ENCODE data around the gene FOXK1.
A peak's percentile ranks its signal among the peaks of the same experiment; 100 is the strongest.

The FOXK1 gene

GRCh38 chr7:4762121-4763055 lies 80.3 kb downstream of the FOXK1 start:
- no peak overlapping the region for H3K9ac ChIP-seq (ENCODE audit: low read depth, low read length)
- H3K9me3 ChIP-seq (ENCODE audit: control insufficient read depth, insufficient read depth, low read length): no peaks in the 10 kb centered on the region
- H3K4me1 ChIP-seq (ENCODE audit: insufficient read depth, low read length): no peaks in the 10 kb centered on the region
- H3K36me3 ChIP-seq (ENCODE audit: insufficient read depth, low read length): no peaks in the 10 kb centered on the region

- Histone ChIP-seq H3K9ac (ENCODE audit: low read depth, low read length) (no peak overlapping the region), H3K36me3 (ENCODE audit: insufficient read depth, low read length) (no peaks in the 10 kb centered on the region), H3K4me1 (ENCODE audit: insufficient read depth, low read length) (no peaks in the 10 kb centered on the region)
These were observed 81.1 kb downstream of the FOXK1 start for GRCh38 chr7:4763091-4763793.

GRCh38 chr7:4763794-4764185 lies 81.7 kb downstream of the FOXK1 start:
- no peaks in the 10 kb centered on the region for H3K9me3 ChIP-seq (ENCODE audit: control insufficient read depth, insufficient read depth, low read length)
- no peaks in the 10 kb centered on the region; the same call in 1 of the 2 replicates for H3K36me3 ChIP-seq (ENCODE audit: insufficient read depth, low read length)
- no peaks in the 10 kb centered on the region for H3K4me1 ChIP-seq (ENCODE audit: insufficient read depth, low read length)
- no peak overlapping the region for H3K9ac ChIP-seq (ENCODE audit: low read depth, low read length)

More at GRCh38 chr7:4763091-4763793, 81.1 kb downstream of the FOXK1 start:
- H3K9me3 ChIP-seq (ENCODE audit: control insufficient read depth, insufficient read depth, low read length): no peaks in the 10 kb centered on the region

GRCh38 chr7:4764402-4765007 lies 82.4 kb downstream of the FOXK1 start:
- Histone ChIP-seq H3K4me1 (ENCODE audit: insufficient read depth, low read length) (no peaks in the 10 kb centered on the region), H3K36me3 (ENCODE audit: insufficient read depth, low read length) (no peaks in the 10 kb centered on the region; the same call in 1 of the 2 replicates), H3K9me3 (ENCODE audit: control insufficient read depth, insufficient read depth, low read length) (no peaks in the 10 kb centered on the region), H3K9ac (ENCODE audit: low read depth, low read length) (no peak overlapping the region)

- Histone ChIP-seq H3K4me1 (ENCODE audit: insufficient read depth, low read length) (no peaks in the 10 kb centered on the region), H3K36me3 (ENCODE audit: insufficient read depth, low read length) (no peaks in the 10 kb centered on the region; the same call in 1 of the 2 replicates), H3K9me3 (ENCODE audit: control insufficient read depth, insufficient read depth, low read length) (no peaks in the 10 kb centered on the region), H3K9ac (ENCODE audit: low read depth, low read length) (no peak overlapping the region)
These were observed 83.8 kb downstream of the FOXK1 start for GRCh38 chr7:4765776-4766490.

- Histone ChIP-seq H3K9ac (ENCODE audit: low read depth, low read length) (no peak overlapping the region), H3K36me3 (ENCODE audit: insufficient read depth, low read length) (no peaks in the 10 kb centered on the region; the same call in 1 of the 2 replicates), H3K4me1 (ENCODE audit: insufficient read depth, low read length) (no peaks in the 10 kb centered on the region), H3K9me3 (ENCODE audit: control insufficient read depth, insufficient read depth, low read length) (no peaks in the 10 kb centered on the region)
These were observed 84.8 kb downstream of the FOXK1 start for GRCh38 chr7:4766666-4767519.

GRCh38 chr7:4768597-4769569 lies 86.8 kb downstream of the FOXK1 start:
- no peaks in the 10 kb centered on the region; the same call in 1 of the 2 replicates for H3K36me3 ChIP-seq (ENCODE audit: insufficient read depth, low read length)
- no peak overlapping the region for H3K9ac ChIP-seq (ENCODE audit: low read depth, low read length)
- no peaks in the 10 kb centered on the region for H3K9me3 ChIP-seq (ENCODE audit: control insufficient read depth, insufficient read depth, low read length)
- no peaks in the 10 kb centered on the region for H3K4me1 ChIP-seq (ENCODE audit: insufficient read depth, low read length)

- Histone ChIP-seq H3K4me1 (ENCODE audit: insufficient read depth, low read length) (0 out of 2 replicates have a peak, but pooled peaks cover 3% of the 10 kb centered on the region), H3K9me3 (ENCODE audit: control insufficient read depth, insufficient read depth, low read length) (no peaks in the 10 kb centered on the region), H3K36me3 (ENCODE audit: insufficient read depth, low read length) (no peaks in the 10 kb centered on the region; the same call in 1 of the 2 replicates), H3K9ac (ENCODE audit: low read depth, low read length) (no peak overlapping the region)
These were observed 87.7 kb downstream of the FOXK1 start for GRCh38 chr7:4769761-4770160.

- Histone ChIP-seq H3K9me3 (ENCODE audit: control insufficient read depth, insufficient read depth, low read length) (no peaks in the 10 kb centered on the region), H3K9ac (ENCODE audit: low read depth, low read length) (no peak overlapping the region), H3K36me3 (ENCODE audit: insufficient read depth, low read length) (no peaks in the 10 kb centered on the region; the same call in 1 of the 2 replicates), H3K4me1 (ENCODE audit: insufficient read depth, low read length) (0 out of 2 replicates have a peak, but pooled peaks cover 3% of the 10 kb centered on the region)
These were observed 88.8 kb downstream of the FOXK1 start for GRCh38 chr7:4770886-4771285.

- H3K4me1 ChIP-seq (ENCODE audit: insufficient read depth, low read length): peaks cover 3% of the 10 kb centered on the region; the same call in 1 of the 2 replicates
- no peaks in the 10 kb centered on the region; the same call in 1 of the 2 replicates for H3K36me3 ChIP-seq (ENCODE audit: insufficient read depth, low read length)
- H3K9me3 ChIP-seq (ENCODE audit: control insufficient read depth, insufficient read depth, low read length): no peaks in the 10 kb centered on the region
- no peak overlapping the region for H3K9ac ChIP-seq (ENCODE audit: low read depth, low read length)
These were observed 89.6 kb downstream of the FOXK1 start for GRCh38 chr7:4771737-4772136.

GRCh38 chr7:4772306-4772705 lies 90.2 kb downstream of the FOXK1 start:
- Histone ChIP-seq H3K9ac (ENCODE audit: low read depth, low read length) (no peak overlapping the region), H3K9me3 (ENCODE audit: control insufficient read depth, insufficient read depth, low read length) (no peaks in the 10 kb centered on the region), H3K36me3 (ENCODE audit: insufficient read depth, low read length) (no peaks in the 10 kb centered on the region; the same call in 1 of the 2 replicates), H3K4me1 (ENCODE audit: insufficient read depth, low read length) (peaks cover 3% of the 10 kb centered on the region; the same call in 1 of the 2 replicates)

GRCh38 chr7:4774007-4774406 lies 91.9 kb downstream of the FOXK1 start:
- Histone ChIP-seq H3K9ac (ENCODE audit: low read depth, low read length) (peak overlapping the region; percentile 69; the same call in 1 of the 2 replicates), H3K4me1 (ENCODE audit: insufficient read depth, low read length) (peaks cover 3% of the 10 kb centered on the region; the same call in 1 of the 2 replicates), H3K9me3 (ENCODE audit: control insufficient read depth, insufficient read depth, low read length) (no peaks in the 10 kb centered on the region), H3K36me3 (ENCODE audit: insufficient read depth, low read length) (no peaks in the 10 kb centered on the region)
